GM19240 (cell line): ENCODE measurements around the gene PCGF2.
"Not testable (repeated sequence)": the region's sequence is repeated elsewhere in the genome, so short reads cannot be mapped to it uniquely, and the experiment has no call there.

ENCODE experiments used
- DNase-seq: peaks from one replicate; pipeline ENCODE4 v3.0.0; 2011; ENCODE audit warnings: low spot score; ENCODE audit not compliant: insufficient read length

The PCGF2 gene

GRCh38 chr17:38748149-38748891, at the start of gene PCGF2:
Gene PCGF2, minus strand, starts transcription at chr17:38748336. Its CDS starts 7,934 bp downstream, at chr17:38740402.
- DNase-seq, result no peak

DNA sequence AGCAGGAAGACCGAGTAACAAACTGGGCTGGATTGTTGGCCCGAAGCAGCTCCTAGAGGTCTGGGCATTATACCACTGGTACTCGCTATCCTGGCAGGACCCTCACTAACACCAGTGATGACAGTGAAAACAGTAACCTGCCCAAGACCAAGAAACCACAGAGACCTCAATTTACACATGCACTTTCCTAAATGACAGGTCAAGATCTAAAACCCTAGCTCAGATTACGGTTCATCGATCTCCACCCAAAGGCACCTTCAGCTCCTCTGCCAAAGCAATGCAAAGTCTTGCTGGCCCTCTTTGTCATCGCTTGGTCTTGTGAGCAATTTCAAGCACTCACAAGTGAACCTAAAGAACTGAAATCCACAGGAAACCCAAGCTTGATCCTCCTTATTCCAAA, 49.7 kb upstream of the PCGF2 start:
- DNase-seq, result no peak

DNA sequence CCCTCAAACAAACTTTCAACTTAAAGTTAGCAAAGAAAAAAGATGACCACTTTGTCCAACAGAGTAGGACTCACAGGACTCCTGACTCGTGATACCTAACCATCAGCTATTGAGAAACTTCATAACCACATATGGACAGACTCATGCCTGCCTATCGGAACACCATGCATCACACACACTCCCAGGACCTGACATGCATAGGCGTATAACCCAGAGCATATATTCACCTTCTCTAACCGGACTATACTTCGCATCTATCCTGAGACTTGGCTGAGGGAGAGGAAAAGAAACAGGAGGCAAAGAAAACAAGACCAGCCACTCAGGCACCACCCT, 49.0 kb upstream of the PCGF2 start:
- no peak for DNase-seq

DNA sequence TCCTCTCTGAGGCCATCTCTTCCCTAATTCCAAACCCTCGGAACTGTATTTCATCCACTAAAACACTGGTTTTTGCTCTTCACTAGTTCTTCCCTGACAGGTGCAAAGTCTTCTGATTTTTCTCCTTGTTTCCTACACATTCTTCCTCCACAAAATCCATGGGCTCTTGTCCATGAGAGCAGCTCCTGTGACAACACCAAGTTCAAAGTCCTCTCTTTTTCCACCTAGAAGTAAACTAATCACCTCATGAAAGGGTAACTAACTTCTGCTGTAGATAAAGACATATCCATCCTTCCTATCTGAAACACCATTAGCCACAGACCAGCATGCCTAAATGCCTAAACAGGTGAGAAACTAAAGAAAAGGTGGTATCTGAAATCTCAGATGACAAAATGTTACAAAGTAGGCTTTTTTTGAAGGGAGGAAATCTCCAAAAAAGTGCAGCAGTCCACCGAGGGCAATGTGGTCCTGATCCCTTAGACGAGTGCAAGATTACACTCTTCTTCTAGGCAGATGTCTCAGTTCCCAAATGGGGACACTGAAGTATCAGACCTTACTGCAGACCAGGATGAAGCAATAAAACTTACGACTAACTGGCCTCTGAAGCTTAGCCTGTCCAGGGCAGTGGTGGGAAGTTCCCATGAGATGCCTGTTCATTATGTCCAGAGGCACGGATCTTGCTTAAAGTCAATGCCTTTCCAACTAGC, 48.5 kb upstream of the PCGF2 start:
- no peak for DNase-seq

DNA sequence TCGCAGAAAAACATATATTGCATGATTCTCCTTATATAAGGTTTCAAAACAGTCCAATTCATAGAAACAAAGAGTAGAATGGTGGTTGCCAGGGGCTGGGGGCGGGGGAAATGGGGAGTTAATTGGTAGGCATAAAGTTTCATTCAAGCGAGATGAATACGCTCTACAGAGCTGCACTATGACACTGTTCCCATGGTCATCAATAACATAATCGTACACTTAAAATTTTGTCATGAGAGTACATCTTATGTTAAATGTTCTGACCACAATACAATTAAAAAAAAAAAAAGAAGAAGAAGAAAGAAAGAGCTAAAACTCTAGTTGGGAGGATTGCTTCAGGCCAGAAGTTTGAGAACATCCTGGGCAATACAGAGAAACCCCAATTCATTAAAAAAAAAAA, 46.1 kb upstream of the PCGF2 start:
- DNase-seq, result no peak

DNA sequence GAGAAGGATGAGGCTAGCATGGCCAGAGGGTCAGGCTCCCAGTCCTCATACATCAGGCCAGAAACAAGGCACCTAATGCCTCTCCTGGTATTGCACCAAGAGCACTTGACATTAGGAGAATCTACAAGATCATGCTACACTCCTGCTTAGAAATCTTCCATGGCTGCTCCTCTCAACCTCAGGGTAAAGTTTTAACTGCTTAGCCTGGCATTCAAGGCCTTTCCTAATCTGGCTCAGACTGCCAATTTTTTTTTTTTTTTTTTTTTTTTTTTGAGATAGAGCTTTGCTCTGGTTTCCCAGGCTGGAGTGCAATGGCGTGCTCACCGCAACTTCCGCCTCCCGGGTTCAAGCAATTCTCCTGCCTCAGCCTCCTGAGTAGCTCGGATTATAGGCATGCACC, 43.0 kb upstream of the PCGF2 start:
- no peak for DNase-seq

DNA sequence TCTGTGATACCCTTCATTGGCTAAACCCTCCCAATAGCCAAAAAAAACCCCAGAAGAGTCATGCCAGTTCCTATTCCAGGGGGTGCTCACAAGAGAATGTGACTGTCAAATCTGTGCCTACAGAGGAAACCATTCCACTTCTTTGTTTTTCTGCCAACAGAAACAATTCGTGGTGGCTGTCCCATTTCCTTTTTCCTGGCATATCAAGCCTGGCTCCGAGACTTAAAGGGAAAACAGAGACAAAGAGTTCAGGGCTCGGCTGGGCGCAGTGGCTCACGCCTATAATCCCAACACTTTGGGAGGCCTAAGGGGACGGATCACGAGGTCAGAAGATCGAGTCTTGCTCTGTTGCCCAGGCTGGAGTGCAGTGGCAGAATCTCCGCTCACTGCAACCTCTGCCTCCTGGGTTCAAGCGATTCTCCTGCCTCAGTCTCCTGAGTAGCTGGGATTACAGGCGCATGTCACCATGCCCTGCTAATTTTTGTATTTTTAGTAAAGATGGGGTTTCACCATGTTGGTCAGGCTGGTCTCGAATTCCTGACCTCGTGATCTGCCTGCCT, 42.1 kb upstream of the PCGF2 start:
- not testable (repeated sequence) for DNase-seq

- no peak for DNase-seq
Observed at GRCh38 chr17:38789185-38789584, 41.0 kb upstream of the PCGF2 start.

- not testable (repeated sequence) for DNase-seq
Observed at GRCh38 chr17:38787999-38788398, 39.9 kb upstream of the PCGF2 start.

DNA sequence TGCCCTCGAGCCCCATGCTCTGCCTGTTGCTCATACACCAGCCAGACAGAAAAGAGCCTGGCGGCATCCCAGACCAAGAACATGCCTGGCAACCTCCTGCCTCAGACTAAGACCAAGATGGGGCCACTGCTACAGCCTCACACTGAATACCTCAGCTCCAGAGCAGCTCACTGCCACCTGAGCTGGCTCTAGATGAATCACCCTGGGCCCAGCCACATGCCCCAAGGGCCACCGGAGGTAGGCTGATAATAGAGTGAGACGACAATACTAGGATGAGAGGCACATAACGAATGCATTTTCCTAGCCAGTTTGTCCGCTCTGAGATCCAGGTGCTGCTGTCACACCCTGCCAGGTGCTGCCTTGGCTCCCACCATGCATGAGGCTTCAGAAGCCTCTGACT, 38.2 kb upstream of the PCGF2 start:
- DNase-seq, result no peak

- DNase-seq, result no peak
Observed at GRCh38 chr17:38783227-38783626, 35.1 kb upstream of the PCGF2 start.

DNA sequence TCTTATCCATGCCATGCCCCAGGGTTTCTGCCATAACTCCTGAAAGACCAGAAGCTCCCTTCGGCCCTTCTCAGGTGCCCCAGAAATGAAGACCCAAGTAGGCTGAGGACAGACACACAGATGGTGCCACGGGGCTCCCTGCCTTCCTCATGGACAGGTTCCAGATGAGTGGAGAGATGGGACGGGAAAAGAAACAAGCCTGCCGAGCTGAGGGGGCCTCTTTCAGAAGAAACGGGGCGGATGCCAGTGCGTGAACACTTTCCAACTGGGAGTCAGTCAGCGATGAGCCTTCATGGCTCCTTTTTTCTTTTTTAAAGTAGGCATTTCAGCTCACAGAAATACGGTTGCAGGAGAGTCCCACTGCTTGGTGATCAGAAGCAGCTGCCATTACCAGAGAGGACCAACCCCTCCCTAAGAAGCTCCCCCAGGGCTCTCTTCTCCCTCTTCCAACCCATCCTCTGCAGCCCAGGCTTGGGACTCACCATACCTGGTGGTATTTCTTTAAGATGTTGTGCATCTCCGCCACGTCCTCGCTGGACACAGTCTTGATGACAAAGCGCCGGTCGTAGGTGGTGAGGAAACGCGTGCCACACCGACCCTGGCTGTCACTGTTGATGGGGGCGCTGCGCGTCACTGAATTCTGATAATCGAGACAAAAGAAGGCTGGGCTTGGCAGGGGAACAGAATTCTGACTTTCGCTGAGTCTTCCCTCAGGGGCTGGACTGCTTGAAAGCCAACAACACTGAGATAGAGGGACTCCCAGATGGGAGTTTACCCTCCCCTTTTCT, 32.0 kb upstream of the PCGF2 start:
- no peak for DNase-seq

DNA sequence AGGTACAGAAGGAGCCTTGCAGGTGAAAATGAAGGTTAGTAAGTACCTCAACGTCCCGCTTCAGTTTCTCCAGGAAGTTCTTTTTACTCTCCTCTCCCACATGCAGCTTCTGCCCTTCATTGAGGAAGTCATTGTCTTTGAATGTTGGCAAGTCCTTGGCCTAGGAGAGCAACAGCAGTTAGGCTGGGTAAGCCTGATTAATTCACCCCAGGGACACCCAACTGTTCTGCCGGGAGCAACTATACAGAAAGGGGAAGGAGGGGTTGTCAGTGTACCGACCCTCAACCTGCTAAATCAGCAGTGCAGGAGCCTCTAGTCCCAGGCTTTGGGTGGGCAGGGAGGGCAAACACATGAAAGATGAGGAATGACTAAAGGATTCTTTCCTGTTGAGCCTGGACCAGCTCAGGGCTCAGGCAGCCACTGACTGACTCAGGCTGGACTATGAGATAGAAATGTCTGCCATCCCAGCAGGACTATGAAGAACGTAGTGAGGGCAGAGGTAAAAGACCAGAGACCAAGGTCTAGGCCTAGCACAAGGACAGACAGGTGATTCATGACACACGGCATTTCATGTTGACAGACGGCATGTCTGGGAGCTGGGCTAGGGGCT, 29.6 kb upstream of the PCGF2 start:
- no peak for DNase-seq

DNA sequence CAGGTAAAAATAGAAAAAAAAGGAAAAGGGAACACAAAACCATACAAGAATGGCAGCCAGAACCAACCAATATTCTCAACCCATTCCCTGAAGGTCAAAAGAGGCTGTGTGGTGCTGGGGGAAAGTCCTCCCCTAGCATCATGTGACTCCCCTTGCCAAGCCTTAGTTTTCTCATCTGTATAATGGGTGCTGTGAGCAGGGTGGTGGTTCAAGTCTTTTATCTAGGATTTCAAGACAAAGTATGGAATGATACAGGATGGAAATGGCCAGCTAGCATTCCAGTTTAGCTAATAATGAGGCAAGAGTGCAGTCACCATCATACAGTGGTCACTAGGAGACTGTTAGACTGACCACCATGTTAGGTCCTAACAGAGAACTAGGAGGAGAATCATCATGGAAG, 25.1 kb upstream of the PCGF2 start:
- DNase-seq, result no peak

DNA sequence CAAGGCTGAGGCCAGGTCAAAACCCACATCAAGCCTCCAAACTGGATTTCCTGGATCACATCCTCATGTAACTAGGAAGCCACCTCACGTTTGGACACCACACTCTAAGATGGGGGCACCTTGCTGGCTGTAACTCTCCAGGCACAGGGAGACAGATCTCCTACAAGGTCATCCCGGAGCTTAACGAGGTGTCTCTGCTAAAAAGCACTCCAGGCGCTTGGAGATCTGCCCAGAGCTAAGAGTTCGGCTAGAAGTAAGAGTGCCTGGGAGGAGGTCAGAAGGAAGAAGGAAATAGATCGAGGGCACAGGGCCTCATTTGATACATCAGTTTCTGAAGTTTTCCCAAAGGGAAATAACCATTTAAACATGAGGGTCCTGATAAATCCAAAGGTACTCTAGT, 20.3 kb upstream of the PCGF2 start:
- DNase-seq, result no peak

DNA sequence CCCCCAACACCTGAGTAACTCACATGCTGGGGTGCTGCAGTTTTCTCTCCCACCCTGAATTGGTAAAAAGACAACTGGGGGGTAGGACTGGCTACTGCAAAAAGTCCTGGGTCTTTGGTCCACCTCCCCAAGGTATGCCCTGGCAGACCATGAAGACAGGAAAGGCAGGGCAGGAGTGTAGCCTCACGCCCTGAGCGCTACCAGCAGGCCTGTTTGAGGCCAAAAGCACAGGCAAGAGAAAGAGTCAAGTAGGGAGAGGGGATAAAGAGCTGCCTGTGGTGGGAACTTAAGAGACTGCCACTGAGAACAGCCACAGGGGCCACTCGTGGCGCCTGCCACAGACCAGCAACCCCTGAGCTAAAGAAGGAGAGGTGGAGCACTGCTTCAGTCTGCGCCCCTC, 18.2 kb upstream of the PCGF2 start:
- DNase-seq, result no peak

- DNase-seq, result no peak
Observed at GRCh38 chr17:38762231-38762630, 14.1 kb upstream of the PCGF2 start.

DNA sequence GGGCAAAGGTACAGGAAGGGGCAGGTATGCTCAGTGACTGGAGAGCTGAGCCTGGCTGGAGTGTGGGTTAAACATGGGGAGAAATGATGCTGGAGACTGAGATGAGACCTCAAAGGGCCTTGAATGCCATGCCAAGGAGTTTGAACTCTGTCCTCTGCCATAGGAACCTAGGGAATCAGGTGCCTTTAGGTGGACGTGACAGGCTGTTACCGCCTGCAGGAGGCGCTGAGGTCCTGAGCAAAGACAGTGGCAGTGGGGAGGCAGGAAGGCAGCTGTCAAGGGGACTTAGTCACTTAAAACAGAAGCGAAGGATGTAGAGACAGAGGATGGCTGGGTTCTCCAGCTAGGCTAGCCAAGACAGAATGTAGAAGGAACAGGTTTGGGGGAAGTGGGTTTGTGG, 13.5 kb upstream of the PCGF2 start:
- DNase-seq, result no peak

DNA sequence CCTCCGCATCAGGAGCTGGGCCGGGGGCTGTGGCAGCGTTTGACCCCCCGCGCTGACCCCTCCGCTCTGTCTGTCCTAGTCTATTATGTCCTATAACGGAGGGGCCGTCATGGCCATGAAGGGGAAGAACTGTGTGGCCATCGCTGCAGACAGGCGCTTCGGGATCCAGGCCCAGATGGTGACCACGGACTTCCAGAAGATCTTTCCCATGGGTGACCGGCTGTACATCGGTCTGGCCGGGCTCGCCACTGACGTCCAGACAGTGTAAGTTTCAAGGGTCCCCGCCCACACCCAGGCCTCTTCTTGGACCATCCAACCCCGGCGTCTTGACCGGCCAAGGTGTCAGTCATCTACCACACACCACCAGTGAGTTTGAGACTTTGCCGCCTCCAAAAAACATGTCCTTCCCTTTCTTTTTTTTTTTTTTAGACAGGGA, 5.0 kb upstream of the PCGF2 start:
- no peak for DNase-seq

- DNase-seq, result peak; percentile 95
Observed at GRCh38 chr17:38752308-38753070, 4.4 kb upstream of the PCGF2 start, which contains the start of gene PSMB3. Gene PSMB3, plus strand, starts transcription at chr17:38752741. Its CDS starts 86 bp downstream, at chr17:38752827.
